Epithelial cell of proximal tubule (primary cell): ENCODE results near the gene C2orf81. TPM values are rescaled to one million over a fixed set of nuclear protein-coding genes. Genes with fewer than 3 reads are reported as not detected.
A peak's percentile ranks its signal among the peaks of the same experiment; 100 is the strongest.

Experiments used
- DNase-seq: peaks from one replicate; pipeline ENCODE4 v3.0.0-alpha.2; 2011; ENCODE audit warnings: low read depth
- H3K4me3 ChIP-seq: 2 replicates; pipeline ENCODE4 v1.5.1; 2011; ENCODE audit warnings: low read depth, mild to moderate bottlenecking, low read length
- total RNA-seq: library from RNA; depleted of rRNA; stranded (reverse); fragments of >200 nt; gene quantifications from 2 replicates; pipeline ENCODE4 v1.2.3, GENCODE V29; 2015
- TF ChIP-seq, protein P1 (sequence below): conservative IDR thresholded peaks from 2 replicates; pipeline ENCODE4 v1.5.1; 2012; ENCODE audit warnings: low read depth, mild to moderate bottlenecking, low read length

The C2orf81 gene
- total RNA-seq, 1 donor from 2014 or later: 4.1 TPM

DNA sequence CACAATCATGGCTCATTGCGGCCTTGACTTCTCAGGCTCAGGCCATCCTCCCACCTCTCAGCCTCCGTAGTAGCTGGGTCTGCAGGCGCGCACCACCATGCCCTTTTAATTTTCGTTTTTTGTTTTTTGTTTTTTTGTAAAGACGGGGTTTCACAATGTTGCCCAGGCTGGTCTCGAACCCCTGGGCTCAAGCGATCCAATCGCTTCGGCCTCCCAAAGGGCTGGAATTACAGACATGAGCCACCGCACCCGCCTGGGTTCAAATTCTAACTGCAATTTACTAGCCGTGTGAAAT lies 29.0 kb downstream of the C2orf81 start:
- peak overlapping the region; percentile 65 for H3K4me3 ChIP-seq
- TF ChIP-seq, protein P1, sequence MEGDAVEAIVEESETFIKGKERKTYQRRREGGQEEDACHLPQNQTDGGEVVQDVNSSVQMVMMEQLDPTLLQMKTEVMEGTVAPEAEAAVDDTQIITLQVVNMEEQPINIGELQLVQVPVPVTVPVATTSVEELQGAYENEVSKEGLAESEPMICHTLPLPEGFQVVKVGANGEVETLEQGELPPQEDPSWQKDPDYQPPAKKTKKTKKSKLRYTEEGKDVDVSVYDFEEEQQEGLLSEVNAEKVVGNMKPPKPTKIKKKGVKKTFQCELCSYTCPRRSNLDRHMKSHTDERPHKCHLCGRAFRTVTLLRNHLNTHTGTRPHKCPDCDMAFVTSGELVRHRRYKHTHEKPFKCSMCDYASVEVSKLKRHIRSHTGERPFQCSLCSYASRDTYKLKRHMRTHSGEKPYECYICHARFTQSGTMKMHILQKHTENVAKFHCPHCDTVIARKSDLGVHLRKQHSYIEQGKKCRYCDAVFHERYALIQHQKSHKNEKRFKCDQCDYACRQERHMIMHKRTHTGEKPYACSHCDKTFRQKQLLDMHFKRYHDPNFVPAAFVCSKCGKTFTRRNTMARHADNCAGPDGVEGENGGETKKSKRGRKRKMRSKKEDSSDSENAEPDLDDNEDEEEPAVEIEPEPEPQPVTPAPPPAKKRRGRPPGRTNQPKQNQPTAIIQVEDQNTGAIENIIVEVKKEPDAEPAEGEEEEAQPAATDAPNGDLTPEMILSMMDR: no peak
- no peak for DNase-seq

DNA sequence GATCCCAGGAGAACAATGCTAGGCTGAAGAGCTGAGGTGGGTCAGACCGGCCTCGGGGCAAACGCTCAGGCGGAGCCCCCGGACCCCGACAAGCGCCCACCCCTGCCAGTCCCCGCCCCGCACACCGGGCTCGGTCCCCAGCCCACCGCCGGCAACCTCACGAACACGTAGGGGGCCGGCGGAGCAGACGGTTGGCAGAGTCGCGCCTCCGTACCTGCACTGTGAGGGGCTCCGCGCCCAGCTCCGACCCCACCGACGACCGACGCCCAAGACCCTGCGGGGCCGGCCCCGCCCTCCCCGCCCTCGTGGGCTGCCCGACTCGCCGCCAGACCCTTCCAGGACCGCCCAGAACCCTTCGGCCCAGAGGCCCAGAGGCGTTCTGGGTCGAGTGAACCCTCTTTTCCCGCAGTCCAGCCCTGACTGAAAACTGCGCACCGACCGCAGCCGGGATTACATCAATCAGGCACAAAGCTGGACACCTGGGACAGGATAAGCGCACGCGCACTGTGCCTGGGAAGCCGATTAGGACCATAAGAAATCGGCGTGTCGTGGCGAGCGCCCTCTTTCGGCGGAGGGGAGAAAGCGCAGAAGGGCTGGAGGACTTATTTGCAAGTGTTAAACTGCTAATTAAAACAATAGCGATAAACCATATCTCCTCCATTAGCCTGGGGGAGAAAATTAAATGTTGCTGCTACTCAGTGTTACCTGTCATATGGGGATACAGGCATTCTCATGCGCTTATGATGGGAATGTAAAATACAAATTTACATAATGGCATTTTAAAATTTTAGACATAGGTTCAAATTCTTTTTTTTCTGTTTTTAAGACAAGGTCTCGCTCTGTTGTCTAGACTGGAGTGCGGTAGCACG lies 29.6 kb downstream of the C2orf81 start:
- TF ChIP-seq, protein P1: peak; percentile 97
- H3K4me3 ChIP-seq: peak overlapping the region; percentile 65
- DNase-seq: peak; percentile 51

DNA sequence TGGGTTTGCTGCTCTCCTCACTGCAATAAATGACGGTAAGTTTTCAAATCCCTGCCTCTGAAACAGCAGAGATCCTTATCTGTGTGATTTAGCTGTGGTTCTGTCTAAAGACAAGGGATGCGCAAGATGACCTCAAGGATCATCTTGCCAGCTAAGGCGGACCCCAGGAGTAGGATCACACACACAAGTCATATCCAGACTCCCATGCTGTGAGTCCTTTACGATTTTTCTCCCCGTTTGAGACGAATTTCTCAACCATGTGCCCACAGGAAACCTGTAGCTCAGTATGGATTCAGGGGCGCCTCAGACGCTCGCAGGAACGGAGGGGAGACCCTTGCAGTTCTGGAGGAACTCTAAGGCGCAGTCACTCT lies 30.2 kb downstream of the C2orf81 start:
- DNase-seq: no peak
- TF ChIP-seq, protein P1: no peak
- H3K4me3 ChIP-seq: peak overlapping the region; percentile 65

DNA sequence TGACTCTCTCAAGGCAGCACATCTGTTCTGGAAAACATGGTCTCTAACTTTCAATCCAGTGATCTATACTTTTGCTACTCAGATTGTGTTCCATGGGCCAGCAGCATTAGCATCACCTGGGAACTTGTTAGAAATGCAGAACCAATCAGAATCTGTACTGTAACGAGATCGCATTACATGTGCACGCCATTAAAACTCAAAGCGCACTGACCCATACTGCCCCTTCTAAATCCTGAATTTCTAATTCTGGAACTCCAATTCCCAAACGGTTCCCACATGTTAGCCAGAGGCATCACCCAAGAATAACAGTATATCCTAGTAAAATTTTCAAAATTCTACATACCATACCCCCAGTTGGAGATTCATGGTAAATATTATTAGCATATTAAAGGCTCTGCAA lies 30.8 kb downstream of the C2orf81 start:
- DNase-seq: no peak
- TF ChIP-seq, protein P1: no peak
- H3K4me3 ChIP-seq: peak overlapping the region; percentile 65

DNA sequence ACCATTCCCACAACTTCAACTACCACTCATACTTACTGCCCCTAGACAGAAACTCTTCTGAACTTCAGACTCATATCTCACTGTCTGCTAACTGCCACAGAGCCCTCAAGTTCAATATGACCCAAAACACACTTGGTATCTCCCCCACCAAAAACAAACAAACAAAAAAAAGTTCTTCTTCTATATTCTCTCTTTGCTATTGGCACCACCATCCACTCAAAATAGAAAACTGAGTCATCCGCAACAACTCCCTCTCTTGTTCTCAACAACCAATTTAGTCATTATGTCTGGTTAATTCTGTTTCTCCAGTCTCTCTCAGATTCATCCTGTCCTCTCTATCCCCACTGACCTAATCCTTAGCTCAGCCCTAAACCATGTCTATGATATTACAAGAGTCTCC lies 34.1 kb downstream of the C2orf81 start:
- H3K4me3 ChIP-seq: no peak overlapping the region
- DNase-seq: no peak
- TF ChIP-seq, protein P1: no peak

DNA sequence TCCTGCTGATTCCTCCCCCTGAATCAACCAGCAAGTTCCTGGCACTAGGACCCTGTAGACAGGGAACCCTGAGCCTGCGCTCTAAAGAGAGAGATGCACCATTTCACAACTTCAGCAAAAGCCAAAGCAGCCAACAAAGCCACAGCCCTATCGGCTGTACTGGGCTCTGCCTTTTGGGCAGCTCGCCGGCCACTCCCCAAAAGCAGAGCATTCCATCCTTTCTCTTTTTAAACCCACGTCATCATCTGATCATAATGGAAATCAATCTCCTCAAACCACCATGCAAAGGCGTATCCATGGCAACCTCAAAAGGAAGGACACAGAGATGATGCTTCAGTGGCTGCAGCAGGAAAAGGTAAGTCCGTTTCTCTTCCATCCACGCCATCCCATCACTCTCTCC lies 36.0 kb downstream of the C2orf81 start:
- H3K4me3 ChIP-seq: no peak overlapping the region
- no peak for DNase-seq
- TF ChIP-seq, protein P1: no peak

DNA sequence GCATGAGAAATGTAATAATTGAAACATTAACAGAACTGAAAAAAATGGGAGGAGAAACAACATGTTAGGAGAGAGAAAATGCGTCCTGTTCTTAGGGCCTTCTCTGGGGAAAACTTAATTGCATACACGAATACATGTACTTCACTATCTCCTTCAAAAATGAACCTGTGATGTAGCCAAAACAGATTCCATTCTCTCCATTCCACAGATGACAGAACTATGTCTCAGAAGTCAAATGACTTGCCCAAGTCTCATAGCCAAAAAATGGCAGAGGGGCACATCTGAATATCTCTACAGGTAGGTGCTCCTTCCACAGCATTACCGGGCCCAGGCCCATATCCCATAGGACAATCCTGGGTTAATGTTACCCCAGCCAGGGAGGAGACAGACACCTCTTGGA lies 37.4 kb downstream of the C2orf81 start:
- TF ChIP-seq, protein P1: no peak
- no peak overlapping the region for H3K4me3 ChIP-seq

More for the DNA sequence above, 37.4 kb downstream of the C2orf81 start:
- no peak for DNase-seq
